Measurements from ENCODE around the gene SYT2. TPM values are rescaled to one million over a fixed set of nuclear protein-coding genes. Genes with fewer than 3 reads are reported as not detected.
"Not testable (repeated sequence)": the region's sequence is repeated elsewhere in the genome, so short reads cannot be mapped to it uniquely, and the experiment has no call there.

Gene SYT2
- total RNA-seq, 1 donor from 2014 or later: not detected

GRCh38 chr1:202562444-202563060 lies 147.7 kb downstream of the SYT2 start:
- TF ChIP-seq, protein P1, sequence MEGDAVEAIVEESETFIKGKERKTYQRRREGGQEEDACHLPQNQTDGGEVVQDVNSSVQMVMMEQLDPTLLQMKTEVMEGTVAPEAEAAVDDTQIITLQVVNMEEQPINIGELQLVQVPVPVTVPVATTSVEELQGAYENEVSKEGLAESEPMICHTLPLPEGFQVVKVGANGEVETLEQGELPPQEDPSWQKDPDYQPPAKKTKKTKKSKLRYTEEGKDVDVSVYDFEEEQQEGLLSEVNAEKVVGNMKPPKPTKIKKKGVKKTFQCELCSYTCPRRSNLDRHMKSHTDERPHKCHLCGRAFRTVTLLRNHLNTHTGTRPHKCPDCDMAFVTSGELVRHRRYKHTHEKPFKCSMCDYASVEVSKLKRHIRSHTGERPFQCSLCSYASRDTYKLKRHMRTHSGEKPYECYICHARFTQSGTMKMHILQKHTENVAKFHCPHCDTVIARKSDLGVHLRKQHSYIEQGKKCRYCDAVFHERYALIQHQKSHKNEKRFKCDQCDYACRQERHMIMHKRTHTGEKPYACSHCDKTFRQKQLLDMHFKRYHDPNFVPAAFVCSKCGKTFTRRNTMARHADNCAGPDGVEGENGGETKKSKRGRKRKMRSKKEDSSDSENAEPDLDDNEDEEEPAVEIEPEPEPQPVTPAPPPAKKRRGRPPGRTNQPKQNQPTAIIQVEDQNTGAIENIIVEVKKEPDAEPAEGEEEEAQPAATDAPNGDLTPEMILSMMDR (IDR thresholded peaks at IDR 0.05): no peak
- Histone ChIP-seq H3K4me1 (peaks cover 17% of the 10 kb centered on the region), H3K27ac (peak overlapping the region; percentile 38), H3K4me3 (no peak overlapping the region), H3K9me3 (no peaks in the 10 kb centered on the region), H3K27me3 (ENCODE audit: low read depth) (no peaks in the 10 kb centered on the region), H3K36me3 (peaks cover 17% of the 10 kb centered on the region)
- DNase-seq: no peak
- intact Hi-C loops (cut with DNase I): no loop called here
- ATAC-seq: no peak

GRCh38 chr1:202561726-202562443 lies 148.4 kb downstream of the SYT2 start:
- Histone ChIP-seq H3K36me3 (peaks cover 17% of the 10 kb centered on the region), H3K9me3 (no peaks in the 10 kb centered on the region), H3K4me1 (peaks cover 17% of the 10 kb centered on the region), H3K4me3 (no peak overlapping the region), H3K27ac (no peak overlapping the region), H3K27me3 (ENCODE audit: low read depth) (no peaks in the 10 kb centered on the region)
- TF ChIP-seq, protein P1 (IDR thresholded peaks at IDR 0.05): no peak
- DNase-seq: no peak
- ATAC-seq: no peak
- intact Hi-C loops (cut with DNase I): no loop called here

GRCh38 chr1:202561240-202561639 lies 149.0 kb downstream of the SYT2 start:
- peaks cover 17% of the 10 kb centered on the region for H3K36me3 ChIP-seq
- peaks cover 17% of the 10 kb centered on the region for H3K4me1 ChIP-seq
- no peaks in the 10 kb centered on the region for H3K27me3 ChIP-seq (ENCODE audit: low read depth)
- H3K9me3 ChIP-seq: no peaks in the 10 kb centered on the region
- ATAC-seq (no peak), DNase-seq (no peak)
- intact Hi-C loops (cut with DNase I): no loop called here
- TF ChIP-seq, protein P1 (IDR thresholded peaks at IDR 0.05): no peak
- no peak overlapping the region for H3K27ac ChIP-seq
- H3K4me3 ChIP-seq: no peak overlapping the region

DNA sequence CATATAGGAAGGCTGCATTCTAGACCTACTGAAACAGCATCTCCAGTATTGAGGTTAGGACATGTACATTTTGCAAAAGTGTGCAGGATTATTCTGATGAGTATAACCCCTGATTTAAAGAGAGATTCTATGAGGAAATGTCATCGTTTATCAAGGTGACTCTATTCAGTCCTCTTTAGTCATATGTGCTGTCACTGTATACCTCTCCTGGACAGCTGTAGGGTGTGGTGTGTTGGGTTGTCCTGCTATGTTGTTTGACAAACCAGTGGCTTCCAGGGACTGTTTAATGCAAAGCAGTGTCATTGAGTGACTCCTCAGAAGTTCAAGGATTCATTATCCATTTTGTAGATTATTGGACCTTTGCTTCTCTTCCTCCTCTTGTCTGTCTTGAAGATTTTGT lies 152.6 kb downstream of the SYT2 start:
- intact Hi-C loops (cut with DNase I); H3K36me3 ChIP-seq; H3K27me3 ChIP-seq (ENCODE audit: low read depth); H3K9me3 ChIP-seq; H3K4me3 ChIP-seq; DNase-seq; ATAC-seq; H3K27ac ChIP-seq: not testable (repeated sequence)
- H3K4me1 ChIP-seq: peaks cover 23% of the 10 kb centered on the region

- ATAC-seq; H3K27me3 ChIP-seq (ENCODE audit: low read depth); DNase-seq; H3K27ac ChIP-seq; H3K9me3 ChIP-seq; intact Hi-C loops (cut with DNase I); H3K4me3 ChIP-seq; H3K36me3 ChIP-seq: not testable (repeated sequence)
- H3K4me1 ChIP-seq: peaks cover 16% of the 10 kb centered on the region
Observed at GRCh38 chr1:202556037-202556436, 154.2 kb downstream of the SYT2 start.

GRCh38 chr1:202554619-202555018 lies 155.6 kb downstream of the SYT2 start:
- H3K4me3 ChIP-seq; H3K36me3 ChIP-seq; intact Hi-C loops (cut with DNase I); DNase-seq; H3K9me3 ChIP-seq; H3K27ac ChIP-seq; H3K27me3 ChIP-seq (ENCODE audit: low read depth): not testable (repeated sequence)
- peaks cover 16% of the 10 kb centered on the region for H3K4me1 ChIP-seq
- peak in 1 of 2 donors; percentile 43 for ATAC-seq

DNA sequence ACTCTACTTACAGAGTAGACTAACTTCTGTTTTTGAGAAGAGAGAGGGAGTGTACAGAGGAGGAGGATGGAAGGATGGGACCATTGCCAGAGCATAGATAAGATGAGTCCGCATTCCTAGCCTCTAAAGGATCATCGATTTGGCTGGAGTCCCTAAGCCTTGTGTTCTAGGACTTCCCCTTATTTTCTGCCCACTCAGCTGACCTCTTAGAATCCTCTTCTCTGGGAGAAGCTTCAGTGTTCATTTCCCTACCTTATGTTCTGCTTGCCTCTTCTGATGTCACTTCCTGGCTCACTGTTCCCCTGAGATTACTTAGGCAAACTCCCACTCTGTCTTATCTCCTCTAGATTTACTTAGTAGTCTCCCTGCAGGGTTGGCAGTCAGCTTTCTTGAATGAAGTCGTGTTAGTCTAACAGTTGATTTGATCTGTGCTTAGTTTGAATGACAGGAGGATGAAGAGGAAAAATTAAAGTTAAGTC lies 156.7 kb downstream of the SYT2 start:
- no peak overlapping the region for H3K4me3 ChIP-seq

GRCh38 chr1:202553078-202553477 lies 157.2 kb downstream of the SYT2 start:
- H3K27me3 ChIP-seq (ENCODE audit: low read depth); DNase-seq; H3K4me3 ChIP-seq; H3K9me3 ChIP-seq; intact Hi-C loops (cut with DNase I); ATAC-seq; H3K36me3 ChIP-seq: not testable (repeated sequence)
- Histone ChIP-seq H3K4me1 (peaks cover 16% of the 10 kb centered on the region), H3K27ac (peak overlapping the region; percentile 27)

More for the DNA sequence above, 156.7 kb downstream of the SYT2 start:
- no peak for DNase-seq
- Histone ChIP-seq H3K36me3 (no peaks in the 10 kb centered on the region), H3K27ac (no peak overlapping the region), H3K27me3 (ENCODE audit: low read depth) (no peaks in the 10 kb centered on the region), H3K4me1 (peaks cover 16% of the 10 kb centered on the region), H3K9me3 (no peaks in the 10 kb centered on the region)
- ATAC-seq: peak; percentile 69 to 79
- intact Hi-C loops (cut with DNase I): no loop called here
- TF ChIP-seq, protein P1 (IDR thresholded peaks at IDR 0.05): no peak

GRCh38 chr1:202552615-202553014 lies 157.6 kb downstream of the SYT2 start:
- intact Hi-C loops (cut with DNase I); H3K36me3 ChIP-seq; H3K27me3 ChIP-seq (ENCODE audit: low read depth); H3K9me3 ChIP-seq; ATAC-seq; DNase-seq; H3K4me3 ChIP-seq: not testable (repeated sequence)
- peaks cover 16% of the 10 kb centered on the region for H3K4me1 ChIP-seq
- H3K27ac ChIP-seq: peak overlapping the region; percentile 27
